Epithelial cell of esophagus (primary cell): ENCODE data around the gene NQO1.

ENCODE experiments used
- DNase-seq: peaks from one replicate; pipeline ENCODE4 v3.0.0; 2010; ENCODE audit warnings: low read depth
- H3K4me3 ChIP-seq: 2 replicates; pipeline ENCODE4 v1.5.1; 2011; ENCODE audit warnings: mild to moderate bottlenecking, low read length, control low read depth
- CTCF ChIP-seq: IDR thresholded peaks from 2 replicates; pipeline ENCODE4 v1.5.1; 2011; ENCODE audit warnings: low read depth, mild to moderate bottlenecking, low read length, control low read depth, inconsistent platforms; ENCODE audit not compliant: insufficient read depth; ENCODE audit errors: missing control alignments

Gene NQO1

DNA sequence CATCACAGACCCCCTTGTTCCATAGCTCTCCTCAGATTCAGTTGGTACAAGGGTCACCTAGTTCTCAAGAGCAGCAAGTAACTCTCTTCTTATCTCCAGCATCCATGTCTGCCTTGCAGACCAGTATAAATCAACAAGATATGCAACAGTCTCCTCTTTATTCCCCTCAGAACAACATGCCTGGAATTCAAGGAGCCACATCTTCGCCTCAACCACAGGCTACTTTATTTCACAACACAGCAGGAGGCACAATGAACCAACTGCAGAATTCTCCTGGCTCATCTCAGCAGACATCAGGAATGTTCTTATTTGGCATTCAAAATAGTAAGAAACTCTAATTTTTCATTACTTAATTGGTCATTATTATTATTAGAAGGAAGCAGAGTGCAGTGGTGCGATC is 32.4 kb downstream of the NQO1 start:
- no peak for TF ChIP-seq CTCF
- no peak overlapping the region for H3K4me3 ChIP-seq
- no peak for DNase-seq

DNA sequence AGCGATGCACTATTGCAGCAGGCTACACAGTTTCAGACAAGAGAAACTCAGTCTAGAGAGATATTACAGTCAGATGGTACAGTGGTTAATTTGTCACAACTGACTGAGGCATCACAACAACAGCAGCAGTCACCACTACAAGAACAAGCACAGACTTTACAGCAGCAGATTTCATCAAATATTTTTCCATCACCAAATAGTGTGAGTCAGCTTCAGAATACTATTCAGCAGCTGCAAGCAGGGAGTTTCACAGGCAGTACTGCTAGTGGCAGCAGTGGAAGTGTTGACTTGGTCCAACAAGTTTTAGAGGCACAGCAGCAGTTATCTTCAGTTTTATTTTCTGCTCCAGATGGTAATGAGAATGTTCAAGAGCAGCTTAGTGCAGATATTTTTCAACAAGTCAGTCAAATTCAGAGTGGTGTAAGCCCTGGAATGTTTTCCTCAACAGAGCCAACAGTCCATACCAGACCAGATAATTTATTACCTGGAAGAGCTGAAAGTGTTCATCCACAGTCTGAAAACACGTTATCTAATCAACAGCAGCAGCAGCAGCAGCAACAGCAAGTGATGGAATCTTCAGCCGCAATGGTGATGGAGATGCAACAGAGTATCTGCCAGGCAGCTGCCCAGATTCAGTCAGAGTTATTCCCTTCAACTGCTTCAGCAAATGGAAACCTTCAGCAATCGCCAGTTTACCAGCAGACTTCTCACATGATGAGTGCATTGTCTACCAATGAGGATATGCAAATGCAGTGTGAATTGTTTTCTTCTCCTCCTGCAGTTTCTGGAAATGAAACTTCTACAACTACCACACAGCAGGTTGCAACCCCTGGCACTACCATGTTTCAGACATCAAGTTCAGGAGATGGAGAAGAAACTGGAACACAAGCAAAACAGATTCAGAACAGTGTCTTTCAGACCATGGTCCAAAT is 34.1 kb downstream of the NQO1 start:
- no peak overlapping the region for H3K4me3 ChIP-seq
- peak; percentile 64 for DNase-seq
- no peak for TF ChIP-seq CTCF

GRCh38 chr16:69688589-69688988 is 37.8 kb downstream of the NQO1 start:
- no peak overlapping the region for H3K4me3 ChIP-seq
- no peak for DNase-seq
- no peak for TF ChIP-seq CTCF

DNA sequence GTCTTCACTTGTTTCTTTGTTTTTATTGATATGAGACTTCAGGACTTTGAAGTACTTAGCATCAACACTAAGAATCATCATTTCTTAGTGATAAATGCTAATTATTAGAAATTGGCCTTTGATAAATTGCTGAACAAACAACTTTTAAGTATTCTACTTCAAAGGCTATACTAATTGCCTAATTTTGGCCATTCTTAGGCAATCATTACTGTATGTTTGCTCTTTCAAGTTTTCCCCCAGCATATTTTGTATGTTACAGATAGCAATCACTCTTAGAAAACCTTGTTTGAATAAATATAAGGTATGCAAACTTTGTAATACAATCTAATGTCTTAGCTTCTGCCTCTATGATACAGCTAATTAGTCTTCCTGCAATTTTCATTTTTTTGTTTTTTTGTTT is 46.0 kb downstream of the NQO1 start:
- TF ChIP-seq CTCF, result no peak

DNA sequence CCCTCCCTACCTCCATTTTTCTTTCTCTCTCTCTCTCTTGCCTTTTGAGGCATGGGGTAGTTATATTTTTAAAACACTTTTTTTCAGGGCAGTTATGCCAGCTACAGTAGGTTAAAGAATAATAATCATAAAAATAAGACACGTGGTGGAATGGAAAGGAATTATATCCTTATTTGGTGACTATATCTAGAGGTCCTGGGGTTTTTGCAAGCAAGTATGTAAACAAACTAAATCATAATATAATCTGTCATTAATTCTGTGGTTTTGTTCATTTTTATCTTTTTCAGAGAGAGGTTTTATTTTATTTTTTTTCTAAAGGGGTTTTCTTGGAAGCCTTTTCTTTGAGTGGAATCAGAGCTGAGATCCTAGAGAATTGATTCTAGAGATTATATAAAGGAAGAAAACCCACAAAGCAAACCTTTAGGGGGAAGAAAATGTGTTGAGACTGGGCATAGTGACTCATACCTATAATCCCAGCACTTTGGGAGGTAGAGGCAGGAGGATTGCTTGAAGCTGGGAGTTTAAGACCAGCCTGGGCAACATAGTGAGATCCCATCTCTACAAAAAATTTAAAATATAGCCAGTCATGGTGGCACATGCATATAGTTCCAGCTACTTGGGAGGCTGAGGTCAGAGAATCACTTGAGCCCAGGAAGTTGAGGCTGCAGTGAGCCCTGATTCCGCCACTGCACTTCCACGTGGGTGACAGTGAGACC is 53.2 kb downstream of the NQO1 start:
- H3K4me3 ChIP-seq, result no peak overlapping the region
- no peak for TF ChIP-seq CTCF
- no peak for DNase-seq

More for the DNA sequence above, 46.0 kb downstream of the NQO1 start:
- H3K4me3 ChIP-seq, result no peak overlapping the region
- DNase-seq, result no peak

- DNase-seq, result no peak
- no peak overlapping the region for H3K4me3 ChIP-seq
- TF ChIP-seq CTCF, result no peak
These were observed 53.9 kb downstream of the NQO1 start for GRCh38 chr16:69672315-69672997.
